ENCODE measurements around the gene GAS5. TPM values are rescaled to one million over a fixed set of nuclear protein-coding genes. Genes with fewer than 3 reads are reported as not detected.
"Not testable (repeated sequence)": the region's sequence is repeated elsewhere in the genome, so short reads cannot be mapped to it uniquely, and the experiment has no call there.

Gene GAS5
- total RNA-seq, 1 donor from 2014 or later, result 479 TPM

GRCh38 chr1:173865468-173866164 is 2.2 kb downstream of the GAS5 start:
- peaks cover 49% of the 10 kb centered on the region for H3K36me3 Mint-ChIP-seq (ENCODE audit: low read depth)
- H3K4me1 Mint-ChIP-seq, result peaks cover 55% of the 10 kb centered on the region
- H3K4me3 Mint-ChIP-seq, result peak overlapping the region; percentile 100
- peak overlapping the region; percentile 91 for H3K27ac Mint-ChIP-seq (ENCODE audit: unreplicated experiment)
- no peak for DNase-seq (ENCODE audit: low read depth, low spot score)
- TF ChIP-seq CTCF (conservative IDR thresholded peaks at IDR 0.05), result no peak
- no peaks in the 10 kb centered on the region for H3K9me3 Mint-ChIP-seq
- H3K27me3 Mint-ChIP-seq (ENCODE audit: low read depth), result peaks cover 8% of the 10 kb centered on the region

- Mint-ChIP-seq H3K27ac (ENCODE audit: unreplicated experiment) (peak overlapping the region; percentile 71), H3K9me3 (no peaks in the 10 kb centered on the region), H3K36me3 (ENCODE audit: low read depth) (peaks cover 53% of the 10 kb centered on the region), H3K27me3 (ENCODE audit: low read depth) (peaks cover 8% of the 10 kb centered on the region), H3K4me3 (peak overlapping the region; percentile 100), H3K4me1 (peaks cover 51% of the 10 kb centered on the region)
- no peak for DNase-seq (ENCODE audit: low read depth, low spot score)
- TF ChIP-seq CTCF (conservative IDR thresholded peaks at IDR 0.05), result no peak
Observed at GRCh38 chr1:173864179-173864867, 3.5 kb downstream of the GAS5 start.

DNA sequence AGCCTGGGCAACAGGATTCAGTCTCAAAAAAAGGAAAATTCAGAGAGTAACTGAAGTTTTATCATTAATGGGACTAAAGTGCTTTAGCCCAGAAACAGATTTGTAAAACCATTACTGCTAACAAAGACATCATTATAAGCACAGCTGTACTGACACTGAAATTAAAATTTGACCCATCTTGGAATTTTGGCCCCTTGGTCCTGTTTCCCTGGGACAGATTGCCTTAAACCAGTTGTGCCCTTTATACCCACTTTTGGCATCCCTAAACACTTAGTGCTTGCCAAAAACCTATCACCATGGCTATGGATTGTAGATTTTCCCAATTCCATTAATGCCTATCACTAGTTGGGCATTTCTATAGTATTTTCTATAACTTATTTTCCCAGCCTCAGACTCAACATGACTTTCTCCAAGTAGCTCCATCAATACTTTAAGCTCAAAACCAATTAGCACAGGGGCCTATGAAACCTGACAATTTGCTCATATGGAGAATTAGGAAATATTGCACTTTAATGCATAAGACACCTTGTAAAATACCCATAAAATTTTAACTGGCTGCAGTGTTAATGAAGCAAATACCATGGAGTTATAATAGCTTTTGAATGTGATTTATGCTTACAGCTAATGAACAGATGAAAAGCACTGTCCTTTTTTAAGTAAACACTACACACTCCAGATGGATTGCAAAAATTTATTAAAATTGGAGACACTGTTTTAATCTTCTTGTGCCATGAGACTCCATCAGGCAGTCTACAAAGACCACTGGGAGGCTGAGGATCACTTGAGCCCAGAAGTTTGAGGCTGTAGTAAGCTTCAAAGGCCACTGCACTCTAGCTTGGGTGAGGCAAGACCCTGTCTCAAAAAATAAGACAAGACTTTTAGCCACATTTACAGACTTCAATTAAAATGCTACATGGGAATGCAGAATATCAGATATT is 4.3 kb downstream of the GAS5 start:
- H3K27ac Mint-ChIP-seq (ENCODE audit: unreplicated experiment), result no peak overlapping the region
- H3K27me3 Mint-ChIP-seq (ENCODE audit: low read depth), result peaks cover 8% of the 10 kb centered on the region
- H3K4me3 Mint-ChIP-seq, result peak overlapping the region; percentile 100
- no peaks in the 10 kb centered on the region for H3K9me3 Mint-ChIP-seq
- peaks cover 53% of the 10 kb centered on the region for H3K36me3 Mint-ChIP-seq (ENCODE audit: low read depth)
- no peak for DNase-seq (ENCODE audit: low read depth, low spot score)
- no peak for TF ChIP-seq CTCF (conservative IDR thresholded peaks at IDR 0.05)
- H3K4me1 Mint-ChIP-seq, result peaks cover 44% of the 10 kb centered on the region

- DNase-seq (ENCODE audit: low read depth, low spot score), result no peak
- no peaks in the 10 kb centered on the region for H3K9me3 Mint-ChIP-seq
- peak overlapping the region; percentile 40 for H3K27ac Mint-ChIP-seq (ENCODE audit: unreplicated experiment)
- H3K4me1 Mint-ChIP-seq, result peaks cover 42% of the 10 kb centered on the region
- peak overlapping the region; percentile 100 for H3K4me3 Mint-ChIP-seq
- H3K27me3 Mint-ChIP-seq (ENCODE audit: low read depth), result peaks cover 5% of the 10 kb centered on the region
- H3K36me3 Mint-ChIP-seq (ENCODE audit: low read depth), result peaks cover 53% of the 10 kb centered on the region
- no peak for TF ChIP-seq CTCF (conservative IDR thresholded peaks at IDR 0.05)
Observed at GRCh38 chr1:173862769-173863223, 5.0 kb downstream of the GAS5 start.

- DNase-seq (ENCODE audit: low read depth, low spot score); H3K27me3 Mint-ChIP-seq (ENCODE audit: low read depth); H3K9me3 Mint-ChIP-seq: not testable (repeated sequence)
- Mint-ChIP-seq H3K4me1 (peaks cover 38% of the 10 kb centered on the region), H3K27ac (ENCODE audit: unreplicated experiment) (peak overlapping the region; percentile 40), H3K36me3 (ENCODE audit: low read depth) (peaks cover 52% of the 10 kb centered on the region), H3K4me3 (peak overlapping the region; percentile 100)
Observed at GRCh38 chr1:173862146-173862768, 5.5 kb downstream of the GAS5 start.
